ENCODE results near the gene KLK14. TPM values are rescaled to one million over a fixed set of nuclear protein-coding genes. Genes with fewer than 3 reads are reported as not detected.
A peak's percentile ranks its signal among the peaks of the same experiment; 100 is the strongest.

The KLK14 gene
- total RNA-seq, 4 donors from 2014 or later = 0.82 TPM; not detected in 3

- H3K9me3 ChIP-seq = peaks cover 0 to 3% of the 10 kb centered on the region in 2 donors
- WGBS, 2 donors (ENCODE audit: low coverage in 1 of 2) = 45 to 58% methylated on average over 2 to 4 of the region's 4 CpGs
- in situ Hi-C loops (cut with MboI; ENCODE audit: low pct_ligation_motif_present in 1 of 4, low pct_unique_long_range_greater_than_20kb in 1 of 4, low sequenced_read_pairs in 3 of 4) (no loop called here), intact Hi-C loops (cut with DNase I; ENCODE audit: low total_unique reads) (no loop called here)
- no peak overlapping the region for H3K27ac ChIP-seq
- no peaks in the 10 kb centered on the region for H3K36me3 ChIP-seq
- no peak for DNase-seq
- no peak overlapping the region for H3K4me3 ChIP-seq
- no peaks in the 10 kb centered on the region for H3K4me1 ChIP-seq
- peaks cover 10% of the 10 kb centered on the region for H3K27me3 ChIP-seq
- TF ChIP-seq POLR2A (IDR thresholded peaks at IDR 0.05) = no peak
- no peak for TF ChIP-seq EP300 (IDR thresholded peaks at IDR 0.05; ENCODE audit: low read depth)
- TF ChIP-seq CTCF (IDR thresholded peaks at IDR 0.05) = no peak
- TF ChIP-seq POLR2AphosphoS5 (IDR thresholded peaks at IDR 0.05) = no peak
Measured at GRCh38 chr19:51071095-51071405, 11.6 kb downstream of the KLK14 start.

DNA sequence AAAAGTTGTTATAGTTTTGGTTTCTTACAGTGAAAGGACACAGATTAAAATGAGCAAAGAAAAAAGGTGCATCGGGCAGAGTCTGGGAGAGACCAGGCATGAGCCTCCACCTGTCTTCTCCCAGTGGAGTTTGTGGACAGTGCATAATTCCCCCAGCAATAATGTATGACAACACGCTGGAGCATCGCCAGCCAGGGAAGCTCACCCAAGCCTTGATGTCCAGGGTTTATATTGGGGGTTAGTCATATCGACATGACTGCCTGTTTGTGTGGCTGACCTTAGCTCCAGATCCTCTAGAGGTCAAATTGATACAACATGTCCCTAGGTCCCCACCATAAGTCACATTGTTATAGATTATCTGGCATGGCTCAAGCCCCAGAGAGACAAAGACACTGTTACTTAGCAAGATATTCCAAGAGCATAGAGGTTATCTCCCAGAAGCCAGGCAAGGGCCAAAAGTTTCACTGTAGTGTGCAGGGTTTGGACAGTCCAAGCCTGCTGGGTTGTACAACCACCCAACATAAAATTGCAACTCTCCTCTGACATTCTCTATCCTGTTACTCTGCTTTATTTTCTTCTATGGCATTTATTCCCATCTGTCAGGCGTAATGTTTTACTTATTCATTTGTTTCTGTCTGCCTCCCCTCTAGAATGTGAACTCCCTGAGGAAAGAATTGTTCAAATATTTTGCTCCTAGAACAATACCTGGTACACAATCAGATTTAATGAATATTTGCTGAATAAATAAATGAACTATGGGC is 12.2 kb downstream of the KLK14 start:
- intact Hi-C loops (cut with DNase I; ENCODE audit: low total_unique reads) (no loop called here), in situ Hi-C loops (cut with MboI; ENCODE audit: low pct_ligation_motif_present in 1 of 4, low pct_unique_long_range_greater_than_20kb in 1 of 4, low sequenced_read_pairs in 3 of 4) (no loop called here)
- Histone ChIP-seq H3K9me3 (peaks cover 0 to 3% of the 10 kb centered on the region in 2 donors), H3K36me3 (no peaks in the 10 kb centered on the region), H3K27ac (no peak overlapping the region), H3K27me3 (peaks cover 15% of the 10 kb centered on the region), H3K4me1 (no peaks in the 10 kb centered on the region), H3K4me3 (no peak overlapping the region)
- DNase-seq = no peak
- 70 to 75% methylated on average over 1 to 4 of the region's 5 CpGs for WGBS, 2 donors (ENCODE audit: low coverage in 1 of 2)
- no peak for TF ChIP-seq EP300 (IDR thresholded peaks at IDR 0.05; ENCODE audit: low read depth)
- no peak for TF ChIP-seq POLR2A (IDR thresholded peaks at IDR 0.05)
- TF ChIP-seq CTCF (IDR thresholded peaks at IDR 0.05) = no peak
- no peak for TF ChIP-seq POLR2AphosphoS5 (IDR thresholded peaks at IDR 0.05)

GRCh38 chr19:51066393-51067186 is 16.1 kb downstream of the KLK14 start:
- 50 to 52% methylated on average over 7 of the region's 7 CpGs for WGBS, 2 donors (ENCODE audit: low coverage in 1 of 2)
- no peak for TF ChIP-seq CTCF (IDR thresholded peaks at IDR 0.05)
- intact Hi-C loops (cut with DNase I; ENCODE audit: low total_unique reads) = no loop called here
- in situ Hi-C loops (cut with MboI; ENCODE audit: low pct_ligation_motif_present in 1 of 4, low pct_unique_long_range_greater_than_20kb in 1 of 4, low sequenced_read_pairs in 3 of 4) = no loop called here
- H3K4me1 ChIP-seq = peaks cover 0 to 5% (median 2%) of the 10 kb centered on the region in 4 donors
- no peak for DNase-seq
- H3K36me3 ChIP-seq = no peaks in the 10 kb centered on the region
- H3K27ac ChIP-seq = no peak overlapping the region
- H3K9me3 ChIP-seq = no peaks in the 10 kb centered on the region
- H3K4me3 ChIP-seq = no peak overlapping the region
- H3K27me3 ChIP-seq = peaks cover 39% of the 10 kb centered on the region

GRCh38 chr19:51065221-51065960 is 17.3 kb downstream of the KLK14 start:
- no peak for DNase-seq
- TF ChIP-seq POLR2AphosphoS5 (IDR thresholded peaks at IDR 0.05) (no peak), CTCF (IDR thresholded peaks at IDR 0.05) (no peak), EP300 (IDR thresholded peaks at IDR 0.05; ENCODE audit: low read depth) (no peak), POLR2A (IDR thresholded peaks at IDR 0.05) (no peak)
- Histone ChIP-seq H3K9me3 (no peaks in the 10 kb centered on the region), H3K4me1 (peaks cover 0 to 5% (median 2%) of the 10 kb centered on the region in 4 donors), H3K27me3 (peaks cover 43% of the 10 kb centered on the region), H3K36me3 (no peaks in the 10 kb centered on the region), H3K4me3 (peak overlapping the region in 1 of 4 donors; percentile 28), H3K27ac (no peak overlapping the region)
- 5 to 19% methylated on average over 4 to 25 of the region's 25 CpGs for WGBS, 2 donors (ENCODE audit: low coverage in 1 of 2)
- in situ Hi-C loops (cut with MboI; ENCODE audit: low pct_ligation_motif_present in 1 of 4, low pct_unique_long_range_greater_than_20kb in 1 of 4, low sequenced_read_pairs in 3 of 4) = no loop called here
- intact Hi-C loops (cut with DNase I; ENCODE audit: low total_unique reads) = no loop called here
